NK-92 (cell line): Measurements from ENCODE around the gene PPP1R36.
"Not testable (repeated sequence)": the region's sequence is repeated elsewhere in the genome, so short reads cannot be mapped to it uniquely, and the experiment has no call there.

Source experiments
- DNase-seq: peaks from one replicate; lab custom pipeline; 2025; ENCODE audit not compliant: unreplicated experiment; lab: John Stamatoyannopoulos, UW

PPP1R36 gene

DNA sequence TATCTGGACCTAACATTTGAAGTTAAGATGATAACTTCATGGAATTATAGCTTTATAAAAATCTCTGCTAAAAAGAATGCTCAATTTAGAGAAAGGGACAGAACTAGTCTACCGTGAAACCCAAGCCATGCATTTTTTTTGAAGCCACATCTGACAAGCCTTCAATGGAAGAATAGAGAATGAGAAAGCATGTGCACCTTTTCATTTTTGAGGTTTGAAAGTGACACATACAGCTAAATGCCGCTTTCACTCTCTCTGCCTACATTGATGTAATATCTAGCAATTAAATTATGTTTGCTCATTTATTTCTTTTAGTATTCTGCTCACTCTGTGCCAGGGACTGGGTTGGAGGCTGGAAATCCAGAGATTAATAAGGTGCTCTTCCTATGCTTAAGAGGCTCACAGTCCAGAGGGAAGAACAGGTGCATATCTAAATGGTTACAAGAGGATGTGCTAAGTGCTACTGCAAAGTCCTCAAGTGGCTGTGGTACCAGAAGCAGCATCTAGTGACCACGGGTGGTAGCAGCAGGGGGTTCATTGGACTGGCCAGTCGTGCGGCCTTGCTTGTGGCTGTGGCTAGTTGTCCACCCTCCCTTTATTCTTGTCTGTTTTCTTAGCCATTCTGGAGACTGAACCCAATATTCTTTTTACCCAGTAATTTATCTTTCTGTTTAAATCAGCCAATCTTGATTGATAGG is 60.4 kb downstream of the PPP1R36 start:
- no peak for DNase-seq

DNA sequence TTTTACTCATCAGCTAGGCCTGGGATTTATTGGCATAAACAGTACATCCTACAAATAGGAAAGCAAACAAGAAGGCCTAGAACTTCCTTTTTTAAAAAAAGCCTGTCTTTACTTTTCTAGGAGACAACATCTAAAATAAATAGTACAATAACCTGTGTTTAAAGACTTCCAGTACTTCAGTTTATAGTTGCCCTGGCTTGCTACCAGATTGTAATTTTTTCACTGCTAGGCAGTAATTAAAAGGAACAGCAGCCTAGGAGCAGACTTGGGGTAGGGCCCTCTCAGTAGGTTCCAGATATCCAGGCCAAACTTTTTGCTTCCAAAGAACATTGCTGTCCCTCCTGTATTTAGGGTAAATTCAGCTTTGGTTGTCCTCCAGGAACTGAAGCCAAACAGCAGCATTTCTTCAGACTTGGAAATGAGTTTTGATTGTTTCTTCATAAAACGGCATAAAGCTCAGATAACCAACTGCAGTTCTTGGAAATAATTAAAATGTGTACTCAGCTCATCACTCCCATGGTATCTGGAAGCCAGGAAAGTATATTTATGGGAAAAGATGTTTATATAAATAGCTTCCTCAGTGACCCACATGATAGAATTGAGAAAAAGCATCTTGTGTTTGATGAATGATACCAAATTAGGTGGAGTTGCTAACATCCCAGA is 61.7 kb downstream of the PPP1R36 start:
- no peak for DNase-seq

DNA sequence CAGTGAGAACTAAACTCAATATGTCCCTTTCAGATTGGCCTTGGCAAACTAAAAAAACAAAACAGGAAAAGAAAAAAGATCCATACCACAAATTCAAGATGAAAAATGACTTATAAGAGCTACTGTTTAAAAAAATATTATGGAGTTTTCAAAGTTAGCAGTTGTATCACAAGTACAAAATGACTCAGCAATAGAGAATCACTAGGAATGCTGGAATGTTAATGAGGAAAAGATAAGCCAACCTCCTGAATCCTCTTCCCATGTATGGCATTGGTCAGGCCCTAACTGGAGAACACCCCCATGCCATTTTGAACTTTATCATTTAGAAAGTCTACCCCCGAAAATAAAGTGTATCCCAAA is 62.2 kb downstream of the PPP1R36 start:
- no peak for DNase-seq

DNA sequence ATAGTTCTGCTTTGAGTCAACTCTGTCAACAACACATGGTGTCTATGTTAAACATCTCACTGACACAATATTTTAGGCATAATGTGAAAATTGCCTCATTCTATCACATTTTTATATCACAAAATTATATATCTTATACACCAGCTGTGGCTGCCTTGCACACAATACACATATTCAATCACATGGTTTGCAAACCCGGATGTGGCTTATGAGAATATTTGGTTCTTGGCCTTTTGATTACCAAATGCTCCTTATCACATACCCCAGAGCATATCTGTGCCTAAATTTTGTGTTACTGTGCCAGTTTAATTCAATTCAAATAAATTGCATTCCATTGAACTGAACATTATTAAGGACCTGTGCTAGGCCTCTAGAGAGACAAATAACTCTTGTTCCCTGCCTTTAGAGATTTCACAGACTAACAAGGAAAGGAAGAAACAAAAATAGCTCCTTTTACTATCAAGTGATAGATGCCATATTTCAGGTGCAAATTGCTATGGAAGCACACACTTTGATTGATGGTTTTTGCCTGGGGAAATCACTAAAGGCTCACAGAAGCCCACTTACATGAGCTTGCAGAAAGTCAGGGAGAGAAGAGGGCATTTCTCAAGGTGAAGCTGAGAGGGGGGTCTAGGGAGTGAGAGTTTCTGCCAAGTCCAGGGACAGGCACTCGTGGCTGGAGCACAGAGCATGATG is 63.4 kb downstream of the PPP1R36 start:
- no peak for DNase-seq

DNA sequence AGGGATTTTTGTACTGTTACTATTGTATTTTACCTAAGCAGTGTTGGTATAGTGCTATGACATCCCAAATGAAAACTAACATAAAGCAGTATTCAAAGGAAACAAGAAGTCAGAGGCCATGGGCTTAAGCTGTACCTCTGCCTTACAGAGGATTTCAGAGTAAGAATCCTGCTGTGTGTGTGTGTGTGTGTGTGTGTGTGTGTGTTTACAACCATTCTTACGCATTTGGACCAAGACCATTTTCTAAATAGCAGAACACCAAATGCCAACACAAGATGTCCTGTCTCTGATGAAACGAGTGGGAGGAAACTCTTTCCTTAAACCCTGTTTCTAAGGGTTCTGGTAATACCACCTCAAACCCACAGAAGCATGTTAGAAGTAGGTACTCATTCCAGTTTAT is 64.4 kb downstream of the PPP1R36 start:
- no peak for DNase-seq

DNA sequence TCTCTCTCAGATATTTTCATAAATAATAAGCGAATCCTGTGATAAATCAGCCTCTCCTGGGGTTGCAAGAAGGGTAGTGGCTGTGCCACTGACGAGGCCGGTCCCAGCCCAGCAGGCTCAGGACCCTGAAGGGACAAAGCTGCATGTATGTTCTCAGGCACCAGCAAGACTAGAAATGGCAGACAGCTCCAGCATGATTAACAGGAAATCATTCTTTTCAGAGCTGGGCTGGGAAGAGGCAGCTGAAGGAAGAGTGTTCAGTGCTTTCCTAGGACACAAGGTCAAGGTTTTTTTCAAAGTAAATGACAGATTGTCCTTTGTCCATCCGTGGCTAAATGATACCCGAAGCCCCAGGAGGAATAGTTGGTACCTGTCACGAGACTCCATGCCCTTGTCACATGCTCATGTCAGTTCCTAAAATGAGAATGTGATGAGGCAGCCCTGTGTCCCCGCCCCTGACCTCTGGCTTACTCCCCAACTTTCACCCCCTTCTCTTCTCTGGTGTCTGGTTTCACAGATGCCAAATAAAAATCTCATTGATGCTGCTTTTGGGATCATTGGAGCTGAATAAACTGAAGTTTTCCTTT is 65.1 kb downstream of the PPP1R36 start:
- no peak for DNase-seq

DNA sequence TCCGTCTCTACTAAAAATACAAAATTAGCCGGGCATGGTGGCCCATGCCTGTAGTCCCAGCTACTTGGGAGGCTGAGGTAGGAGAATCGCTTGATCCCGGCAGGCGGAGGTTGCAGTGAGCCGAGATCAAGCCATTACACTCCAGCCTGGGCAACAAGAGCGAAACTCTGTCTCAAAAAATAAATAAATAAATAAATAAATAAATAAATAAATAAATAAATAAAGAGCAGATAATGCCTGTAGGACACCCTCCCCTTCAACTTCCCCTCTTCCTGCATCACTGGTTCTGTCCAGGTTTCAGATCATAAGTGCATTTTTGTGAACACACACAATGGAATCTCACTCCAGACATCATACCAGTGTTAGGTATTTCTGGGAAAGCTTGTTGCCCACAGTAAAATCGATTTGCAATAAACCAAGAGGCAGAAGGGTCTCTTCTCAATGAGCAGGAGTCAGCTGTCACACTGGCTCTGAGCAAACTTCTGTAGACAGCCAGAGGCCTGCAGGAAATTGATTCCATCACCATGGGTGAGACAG is 68.2 kb downstream of the PPP1R36 start:
- DNase-seq, result not testable (repeated sequence)

DNA sequence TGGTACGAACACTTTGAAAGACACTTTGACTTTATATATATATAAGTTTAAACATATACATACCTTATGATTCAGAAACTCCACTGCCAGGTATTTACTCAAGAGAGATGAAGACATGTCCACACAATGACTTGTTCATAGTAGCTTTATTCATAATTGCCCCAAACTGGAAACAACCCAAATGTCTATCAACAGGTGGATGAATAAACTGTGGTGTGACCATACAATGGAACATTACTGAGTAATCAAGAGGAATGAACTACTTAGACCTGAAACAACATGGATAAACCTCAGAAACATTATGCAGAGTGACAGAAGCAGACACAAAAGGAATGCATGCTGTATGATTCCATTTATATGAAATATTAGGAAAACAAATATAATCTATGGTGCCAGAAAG is 71.1 kb downstream of the PPP1R36 start:
- no peak for DNase-seq

DNA sequence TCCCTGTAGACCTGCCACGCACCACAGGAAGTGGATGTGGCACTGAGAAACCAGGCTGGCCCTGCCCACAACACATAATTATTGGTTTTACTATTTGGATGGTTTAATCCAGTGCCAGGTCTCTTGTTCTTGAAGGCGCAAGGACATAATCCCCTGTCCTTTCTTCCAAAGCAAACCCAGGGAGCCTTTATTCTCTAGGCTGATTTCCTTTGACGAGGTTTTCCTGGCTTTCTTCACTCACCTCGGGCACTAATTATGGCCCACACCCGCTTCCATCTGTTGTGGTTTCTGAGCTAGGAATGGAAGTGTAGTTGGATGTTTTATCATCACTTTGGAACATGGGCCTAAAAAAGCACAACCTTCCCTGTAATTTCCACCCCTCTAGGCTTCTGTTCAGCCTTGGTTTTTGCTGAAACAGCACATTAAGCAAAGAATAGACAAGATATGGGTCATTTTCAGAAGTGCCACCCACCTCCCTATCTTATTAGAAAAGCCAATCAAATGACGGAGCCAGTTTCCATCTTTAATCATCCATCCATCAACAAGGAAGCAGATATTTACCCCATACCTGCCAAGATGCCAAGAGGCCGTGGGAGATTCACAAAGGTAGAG is 73.9 kb downstream of the PPP1R36 start:
- DNase-seq, result no peak

DNA sequence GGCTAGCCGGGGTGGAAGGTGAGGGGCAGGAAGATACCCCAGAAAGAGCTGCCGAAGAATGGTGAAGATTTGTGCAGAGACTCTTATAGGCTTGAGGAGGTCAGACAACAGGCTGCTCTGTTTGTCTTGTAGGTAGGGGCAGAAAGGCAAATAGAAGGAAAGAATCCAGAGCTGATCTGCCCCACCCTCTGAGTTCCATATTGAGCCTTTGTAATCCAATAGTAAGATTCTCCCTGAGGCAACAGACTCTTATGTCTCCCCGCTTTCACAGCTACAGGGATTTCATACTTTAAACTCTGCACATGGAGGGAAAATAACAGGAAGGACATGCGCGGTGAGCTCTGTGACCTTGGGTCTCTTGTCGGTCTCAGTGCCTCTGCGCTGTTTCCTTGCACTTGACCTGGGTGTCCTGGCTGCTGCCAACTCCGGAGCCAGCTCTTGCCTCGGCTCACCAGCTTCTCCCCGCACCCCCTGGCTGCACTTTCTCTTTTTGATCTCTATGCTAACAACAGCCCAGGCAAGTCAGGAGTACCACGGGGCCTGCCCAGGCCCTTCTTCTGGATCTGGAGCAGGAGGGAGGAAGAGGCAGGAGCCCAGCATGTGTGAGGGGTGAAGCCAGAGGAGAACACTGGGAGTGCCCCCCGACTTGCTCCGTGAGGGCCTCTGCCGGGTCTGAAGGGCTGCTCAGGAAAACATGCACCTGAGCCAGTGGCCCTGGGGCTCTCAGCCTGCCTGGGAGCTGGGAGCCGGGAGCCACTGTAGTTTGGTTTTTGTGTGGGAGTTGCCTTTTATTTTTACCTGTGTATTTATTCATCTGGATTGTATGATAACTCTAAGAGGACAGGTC is 75.8 kb downstream of the PPP1R36 start:
- no peak for DNase-seq

DNA sequence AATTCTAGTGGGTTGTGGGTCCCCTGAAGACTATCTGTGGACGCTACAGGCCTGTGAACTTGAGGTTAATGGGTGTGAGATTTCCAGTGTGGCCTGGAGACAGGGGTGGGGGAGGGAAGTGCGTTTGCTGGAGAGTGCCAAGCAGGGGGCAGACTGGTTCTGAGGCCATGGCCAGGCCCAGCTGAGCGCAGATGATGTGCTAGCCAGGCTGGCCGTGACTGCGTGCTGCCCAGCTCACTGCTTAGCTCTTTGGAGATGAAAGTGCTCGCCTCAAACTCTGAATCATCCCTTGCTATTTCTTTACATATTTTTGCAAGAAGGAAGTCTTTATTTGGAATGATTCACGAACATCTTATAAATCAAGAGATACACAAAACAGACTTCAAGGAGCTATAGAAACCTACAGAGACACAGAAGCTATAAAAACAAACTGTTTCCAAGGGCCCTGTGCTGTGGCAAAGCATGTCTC is 79.2 kb downstream of the PPP1R36 start:
- no peak for DNase-seq

DNA sequence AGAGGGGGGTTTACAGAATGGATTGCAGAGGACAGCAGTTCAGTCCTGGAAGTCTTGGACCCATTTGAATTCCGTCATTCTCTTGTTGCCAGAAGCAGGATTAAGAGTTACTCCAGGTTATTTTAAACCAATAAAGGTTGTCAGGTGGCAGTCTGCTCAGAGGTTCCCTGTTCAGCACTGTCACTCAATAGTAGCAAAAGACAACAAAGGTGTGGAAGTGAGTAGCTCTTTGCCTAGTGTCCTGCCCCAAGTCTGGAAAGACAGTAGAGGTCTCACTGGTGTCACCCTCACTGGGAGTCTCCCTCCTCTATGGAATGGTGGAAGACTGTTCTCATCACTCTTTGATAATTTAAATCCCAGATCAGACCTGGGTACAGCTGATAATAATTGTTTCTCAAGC is 81.0 kb downstream of the PPP1R36 start:
- no peak for DNase-seq

DNA sequence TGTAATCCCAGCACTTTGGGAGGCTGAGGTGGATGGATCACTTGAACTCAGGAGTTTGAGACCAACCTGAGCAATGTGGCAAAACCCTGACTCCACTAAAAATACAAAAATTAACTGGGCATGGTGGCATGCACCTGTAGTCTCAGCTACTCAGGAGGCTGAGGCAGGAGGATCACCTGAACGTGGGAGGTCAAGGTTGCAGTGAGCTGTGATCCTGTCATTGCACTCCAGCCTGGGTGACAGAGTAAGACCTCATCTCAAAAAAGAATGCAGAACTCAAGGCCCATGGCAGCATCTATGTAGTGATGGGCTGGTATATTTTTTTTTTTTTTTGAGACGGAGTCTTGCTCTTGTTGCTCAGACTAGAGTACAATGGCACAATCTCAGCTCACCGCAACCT is 81.5 kb downstream of the PPP1R36 start:
- not testable (repeated sequence) for DNase-seq

DNA sequence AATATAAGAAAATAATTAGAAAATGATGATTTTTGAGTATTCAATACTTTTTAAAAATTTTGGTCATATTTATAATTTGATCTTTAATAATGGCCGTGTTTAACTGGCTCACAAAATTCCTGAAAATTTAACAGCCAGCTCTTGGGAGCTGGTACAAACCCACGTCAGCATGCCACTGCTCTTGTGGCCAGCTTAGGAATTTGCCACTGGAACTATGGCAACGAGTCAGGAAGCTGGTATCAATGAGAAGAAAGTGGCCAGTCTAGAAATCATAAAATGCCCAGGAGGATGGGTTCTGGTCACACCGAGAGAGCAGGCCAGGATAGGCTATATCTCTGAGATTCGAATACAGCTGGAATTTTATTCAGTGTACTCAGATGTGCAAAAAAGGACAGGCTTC is 82.3 kb downstream of the PPP1R36 start:
- no peak for DNase-seq

DNA sequence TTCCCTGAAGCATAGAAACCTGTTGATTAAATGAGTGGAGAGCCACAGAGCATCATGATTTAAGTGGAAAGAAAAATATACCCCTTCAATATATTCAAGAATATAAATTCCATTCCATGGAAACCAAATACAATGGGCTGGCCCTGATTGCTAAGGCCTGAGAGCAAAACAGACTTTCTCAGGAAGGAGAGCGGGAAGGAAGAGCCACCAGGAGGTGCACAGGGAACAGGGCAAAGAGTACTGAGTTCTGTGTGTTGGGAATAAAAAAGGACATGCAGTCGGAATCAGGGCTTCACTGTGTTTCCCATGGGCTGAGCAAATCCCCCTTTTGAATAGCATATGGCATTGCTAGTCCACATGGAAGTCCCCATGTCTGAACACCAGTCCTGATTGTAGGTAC is 84.8 kb downstream of the PPP1R36 start:
- no peak for DNase-seq

DNA sequence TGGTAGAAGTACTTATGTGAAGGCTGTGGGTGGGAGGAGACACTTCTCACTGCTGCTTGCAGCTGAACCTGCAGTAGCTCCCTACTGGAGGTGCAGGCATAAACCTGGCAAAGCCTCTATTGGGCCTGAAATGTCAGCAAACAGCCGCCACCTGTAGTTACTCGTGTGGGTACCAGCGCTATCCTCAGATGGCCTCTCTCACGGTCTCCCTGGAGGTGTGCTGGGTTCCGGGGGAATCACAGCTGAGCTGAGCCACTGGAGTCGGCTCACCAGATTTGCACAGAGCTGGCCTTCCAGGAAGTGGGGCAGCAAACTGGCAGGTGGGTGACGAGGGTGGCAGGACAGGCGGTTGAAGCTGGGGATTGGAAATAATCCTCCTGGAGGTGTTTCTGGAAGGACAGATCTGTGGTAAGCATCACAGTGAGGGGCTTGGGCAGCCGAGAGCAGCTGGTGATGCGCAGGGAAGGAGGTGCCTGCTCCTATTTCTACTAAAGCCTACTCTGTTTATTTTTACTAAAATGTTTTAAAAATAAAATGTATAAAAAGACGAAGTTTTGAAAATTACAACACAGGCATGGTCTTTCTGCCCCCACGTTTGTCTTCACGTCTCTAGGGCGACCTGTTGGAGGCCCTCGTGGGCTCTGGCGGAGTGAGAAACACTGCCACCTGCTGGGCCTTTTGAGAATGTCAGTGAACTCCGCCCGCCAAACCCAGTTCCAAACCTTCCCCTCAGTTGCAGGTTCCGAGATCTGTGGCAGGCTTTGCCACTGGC is 86.6 kb downstream of the PPP1R36 start:
- DNase-seq, result no peak

DNA sequence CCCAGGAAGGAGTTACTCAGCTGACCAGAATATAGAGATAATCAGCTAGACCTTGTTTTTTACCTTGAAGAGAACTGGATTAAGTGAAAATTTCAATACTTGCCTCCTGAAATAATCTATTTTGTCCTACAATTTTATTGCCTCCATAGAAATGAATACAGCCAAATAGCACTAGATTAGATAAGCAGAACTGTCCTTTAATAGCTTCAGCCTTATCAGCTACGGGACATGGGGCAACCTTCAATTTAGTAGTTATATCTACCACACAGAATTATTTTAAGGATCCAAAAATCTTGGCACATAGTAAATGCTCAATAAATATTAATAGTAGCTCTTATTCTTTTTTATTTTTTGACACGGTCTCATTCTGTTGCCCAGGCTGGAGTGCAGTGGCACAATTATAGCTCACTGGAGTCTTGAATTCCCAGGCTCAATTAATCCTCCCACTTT is 87.2 kb downstream of the PPP1R36 start:
- DNase-seq, result no peak

DNA sequence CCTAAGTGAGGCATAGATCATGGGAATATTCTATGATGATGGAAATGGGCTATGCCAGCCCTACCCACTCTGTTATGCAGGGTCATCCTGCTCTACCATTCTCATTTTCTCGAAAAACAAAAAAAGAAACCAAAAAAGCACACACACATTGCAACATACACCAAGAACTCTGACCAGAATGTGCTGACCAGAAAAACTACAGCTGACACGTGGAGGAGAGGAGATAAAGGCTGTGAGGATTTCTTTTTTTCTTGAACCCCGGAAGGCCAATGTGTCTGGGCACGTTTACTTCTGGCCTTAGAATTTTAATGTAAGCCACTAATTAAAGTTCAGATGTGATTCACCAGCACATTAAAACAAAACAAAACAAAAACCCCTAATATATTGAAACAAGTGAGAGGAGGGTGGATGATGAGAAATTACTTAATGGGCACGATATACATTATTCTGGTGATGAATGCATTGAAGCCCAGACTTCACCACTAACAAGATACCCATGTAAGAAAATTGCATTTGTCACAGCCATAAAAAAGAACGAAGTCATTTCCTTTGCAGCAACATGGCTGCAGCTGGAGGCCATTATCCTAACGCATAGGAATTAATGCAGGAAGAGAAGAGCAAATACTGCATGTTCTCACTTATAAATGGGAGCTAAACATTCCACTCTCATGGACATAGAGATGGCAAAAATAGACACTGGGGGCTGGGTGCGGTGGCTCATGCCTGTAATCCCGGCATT is 88.1 kb downstream of the PPP1R36 start:
- no peak for DNase-seq

DNA sequence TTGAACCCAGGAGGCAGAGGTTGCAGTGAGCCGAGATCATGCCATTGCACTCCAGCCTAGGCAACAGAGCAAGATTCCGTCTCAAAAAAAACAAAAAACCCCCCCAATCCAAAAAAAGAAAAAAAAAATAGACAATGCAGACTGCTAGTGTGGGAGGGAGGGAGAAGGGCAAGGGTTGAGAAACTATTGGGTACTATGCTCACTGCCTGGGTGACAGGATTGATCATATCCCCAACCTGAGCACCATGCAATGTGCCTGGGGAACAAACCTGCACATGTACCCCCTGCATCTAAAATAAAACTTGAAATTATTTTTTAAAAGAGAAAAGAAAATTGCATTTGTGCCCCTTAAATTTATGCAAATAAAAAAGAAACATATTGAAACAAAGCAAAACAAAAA is 88.9 kb downstream of the PPP1R36 start:
- no peak for DNase-seq
